ENCODE measurements around the gene KDM5C.

The KDM5C gene

GRCh38 chrX:53156207-53156596 is 68.8 kb downstream of the KDM5C start:
- peaks cover 3% of the 10 kb centered on the region for H3K9me3 ChIP-seq (ENCODE audit: low read length)
- H2AFZ ChIP-seq (ENCODE audit: low read depth, low read length) = no peak overlapping the region
- H3K36me3 ChIP-seq (ENCODE audit: insufficient read depth, low read length) = no peaks in the 10 kb centered on the region
- H3K4me1 ChIP-seq (ENCODE audit: insufficient read depth, low read length) = no peaks in the 10 kb centered on the region
- no peaks in the 10 kb centered on the region for H3K27me3 ChIP-seq (ENCODE audit: insufficient read depth, low read length)
- no peak overlapping the region for H3K4me3 ChIP-seq (ENCODE audit: low read length)

DNA sequence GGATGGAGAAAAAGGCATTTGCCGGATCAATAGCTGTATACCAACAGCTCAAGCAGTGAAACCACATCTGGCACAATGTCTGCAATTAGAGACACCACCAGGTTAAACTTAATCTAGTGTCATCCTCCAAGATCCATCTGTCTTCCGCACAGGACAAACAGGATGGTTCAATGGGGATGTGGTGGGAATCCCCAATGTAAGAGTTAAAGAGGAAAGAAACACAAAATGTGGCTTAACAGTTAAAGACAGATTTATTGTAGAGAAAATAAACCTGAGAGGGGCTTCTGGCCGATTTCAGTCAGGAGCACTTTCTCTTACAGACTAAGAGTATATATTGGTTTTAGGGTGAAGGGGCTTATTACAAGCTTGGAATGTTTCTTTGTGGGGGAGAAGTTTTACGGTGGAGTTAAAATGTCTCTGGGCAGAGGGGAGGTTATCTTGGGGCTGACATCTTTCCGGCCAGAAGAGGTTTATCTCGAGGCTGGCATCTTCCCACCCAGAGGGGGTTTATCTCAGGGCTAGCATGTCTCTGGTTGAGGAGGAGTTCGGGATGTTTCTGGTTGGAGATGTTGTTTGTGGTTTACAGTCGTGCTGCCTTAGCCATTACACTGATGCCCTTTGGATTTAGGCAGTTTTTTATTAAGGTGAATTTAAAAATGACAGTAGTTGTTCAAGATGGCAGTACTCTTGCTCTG is 69.3 kb downstream of the KDM5C start:
- no peak overlapping the region for H3K4me3 ChIP-seq (ENCODE audit: low read length)
- H3K27me3 ChIP-seq (ENCODE audit: insufficient read depth, low read length) = no peaks in the 10 kb centered on the region
- no peaks in the 10 kb centered on the region for H3K4me1 ChIP-seq (ENCODE audit: insufficient read depth, low read length)
- H2AFZ ChIP-seq (ENCODE audit: low read depth, low read length) = no peak overlapping the region
- H3K36me3 ChIP-seq (ENCODE audit: insufficient read depth, low read length) = no peaks in the 10 kb centered on the region
- H3K9me3 ChIP-seq (ENCODE audit: low read length) = peaks cover 3% of the 10 kb centered on the region

GRCh38 chrX:53153581-53153980 is 71.4 kb downstream of the KDM5C start:
- Histone ChIP-seq H3K36me3 (ENCODE audit: insufficient read depth, low read length) (no peaks in the 10 kb centered on the region), H3K4me3 (ENCODE audit: low read length) (no peak overlapping the region), H3K4me1 (ENCODE audit: insufficient read depth, low read length) (no peaks in the 10 kb centered on the region), H2AFZ (ENCODE audit: low read depth, low read length) (no peak overlapping the region), H3K27me3 (ENCODE audit: insufficient read depth, low read length) (no peaks in the 10 kb centered on the region), H3K9me3 (ENCODE audit: low read length) (peaks cover 3% of the 10 kb centered on the region)
